Measurements from ENCODE around the gene MGAT4B. TPM values are rescaled to one million over a fixed set of nuclear protein-coding genes. Genes with fewer than 3 reads are reported as not detected.

MGAT4B gene
- total and polyA plus RNA-seq, 2 of the 13 experiments (the other 11 are each of a cell fraction or from before 2014, with no cell fraction given) = 93.5 to 130 TPM

DNA sequence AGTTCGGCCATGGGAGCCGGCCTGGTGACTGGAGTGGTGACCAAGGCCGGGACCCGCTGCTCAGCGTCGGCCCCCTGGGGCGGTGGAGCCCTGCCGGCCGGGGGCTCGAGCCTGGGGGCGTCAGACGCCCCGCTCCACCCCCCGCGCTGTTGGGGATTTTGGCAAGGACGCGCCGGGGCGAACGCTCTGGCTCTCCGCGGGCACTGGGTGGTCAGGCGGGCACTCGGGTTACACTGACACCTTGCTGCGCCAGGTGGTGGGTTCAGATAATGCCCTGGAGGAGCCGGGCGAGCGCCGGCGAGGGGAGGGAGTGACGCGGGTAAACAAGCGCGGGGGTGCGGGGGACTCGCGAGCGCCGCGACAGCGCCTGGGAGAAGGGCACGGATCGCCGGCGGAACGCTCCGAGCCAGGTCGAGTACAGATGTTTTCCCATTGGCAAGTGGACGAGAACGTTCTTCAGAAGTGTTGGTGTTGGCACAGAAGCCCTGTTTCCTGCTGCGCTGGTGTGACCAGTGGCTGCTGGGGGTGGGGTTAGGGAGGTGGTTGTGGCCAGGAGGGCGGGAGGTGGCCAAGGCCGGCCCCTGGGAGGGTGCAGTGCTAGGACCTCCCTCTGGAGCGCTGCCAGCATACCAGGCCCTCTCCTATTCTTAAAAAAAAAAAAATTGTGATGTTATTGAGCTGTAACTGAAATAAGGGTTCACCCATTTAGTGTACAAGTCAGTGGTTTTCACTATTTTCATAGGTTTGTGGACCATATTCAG, 14.8 kb upstream of the MGAT4B start (continued):
- TF ChIP-seq, protein P1, sequence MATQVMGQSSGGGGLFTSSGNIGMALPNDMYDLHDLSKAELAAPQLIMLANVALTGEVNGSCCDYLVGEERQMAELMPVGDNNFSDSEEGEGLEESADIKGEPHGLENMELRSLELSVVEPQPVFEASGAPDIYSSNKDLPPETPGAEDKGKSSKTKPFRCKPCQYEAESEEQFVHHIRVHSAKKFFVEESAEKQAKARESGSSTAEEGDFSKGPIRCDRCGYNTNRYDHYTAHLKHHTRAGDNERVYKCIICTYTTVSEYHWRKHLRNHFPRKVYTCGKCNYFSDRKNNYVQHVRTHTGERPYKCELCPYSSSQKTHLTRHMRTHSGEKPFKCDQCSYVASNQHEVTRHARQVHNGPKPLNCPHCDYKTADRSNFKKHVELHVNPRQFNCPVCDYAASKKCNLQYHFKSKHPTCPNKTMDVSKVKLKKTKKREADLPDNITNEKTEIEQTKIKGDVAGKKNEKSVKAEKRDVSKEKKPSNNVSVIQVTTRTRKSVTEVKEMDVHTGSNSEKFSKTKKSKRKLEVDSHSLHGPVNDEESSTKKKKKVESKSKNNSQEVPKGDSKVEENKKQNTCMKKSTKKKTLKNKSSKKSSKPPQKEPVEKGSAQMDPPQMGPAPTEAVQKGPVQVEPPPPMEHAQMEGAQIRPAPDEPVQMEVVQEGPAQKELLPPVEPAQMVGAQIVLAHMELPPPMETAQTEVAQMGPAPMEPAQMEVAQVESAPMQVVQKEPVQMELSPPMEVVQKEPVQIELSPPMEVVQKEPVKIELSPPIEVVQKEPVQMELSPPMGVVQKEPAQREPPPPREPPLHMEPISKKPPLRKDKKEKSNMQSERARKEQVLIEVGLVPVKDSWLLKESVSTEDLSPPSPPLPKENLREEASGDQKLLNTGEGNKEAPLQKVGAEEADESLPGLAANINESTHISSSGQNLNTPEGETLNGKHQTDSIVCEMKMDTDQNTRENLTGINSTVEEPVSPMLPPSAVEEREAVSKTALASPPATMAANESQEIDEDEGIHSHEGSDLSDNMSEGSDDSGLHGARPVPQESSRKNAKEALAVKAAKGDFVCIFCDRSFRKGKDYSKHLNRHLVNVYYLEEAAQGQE (IDR thresholded peaks at IDR 0.05; ENCODE audit: borderline replicate concordance in 1 of 2, low read depth in 1 of 2, low read length in 2 of 2) = no peak
- TF ChIP-seq HNRNPH1 (optimal IDR thresholded peaks at IDR 0.05; ENCODE audit: low read depth, low read length) (no peak), BRF2 (CRISPR knock-in tag; IDR thresholded peaks at IDR 0.05) (no peak), ARHGAP35 (CRISPR knock-in tag; IDR thresholded peaks at IDR 0.05; ENCODE audit: borderline replicate concordance) (no peak), XRCC5 (optimal IDR thresholded peaks at IDR 0.05; ENCODE audit: low read length) (no peak), ZNF879 (CRISPR knock-in tag; IDR thresholded peaks at IDR 0.05) (no peak), NR1H2 (CRISPR knock-in tag; IDR thresholded peaks at IDR 0.05; ENCODE audit: borderline replicate concordance, low read depth) (no peak), ETV5 (CRISPR knock-in tag; IDR thresholded peaks at IDR 0.05; ENCODE audit: borderline replicate concordance) (no peak), MAFK (conservative IDR thresholded peaks at IDR 0.05 in 1 of 2, IDR thresholded peaks at IDR 0.05 in 1 of 2; ENCODE audit: low read length in 2 of 2) (no peak), EP300 (IDR thresholded peaks at IDR 0.05; ENCODE audit: low read depth in 2 of 2, low read length in 2 of 2) (no peak), EP300 (CRISPR knock-in tag; IDR thresholded peaks at IDR 0.05; ENCODE audit: borderline replicate concordance) (no peak), TGIF2 (CRISPR knock-in tag; IDR thresholded peaks at IDR 0.05) (no peak), ZKSCAN8 (CRISPR knock-in tag; IDR thresholded peaks at IDR 0.05; ENCODE audit: borderline replicate concordance) (no peak)
- TF ChIP-seq, protein P2, sequence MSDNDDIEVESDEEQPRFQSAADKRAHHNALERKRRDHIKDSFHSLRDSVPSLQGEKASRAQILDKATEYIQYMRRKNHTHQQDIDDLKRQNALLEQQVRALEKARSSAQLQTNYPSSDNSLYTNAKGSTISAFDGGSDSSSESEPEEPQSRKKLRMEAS (IDR thresholded peaks at IDR 0.05) = no peak
- TF ChIP-seq, protein P3, sequence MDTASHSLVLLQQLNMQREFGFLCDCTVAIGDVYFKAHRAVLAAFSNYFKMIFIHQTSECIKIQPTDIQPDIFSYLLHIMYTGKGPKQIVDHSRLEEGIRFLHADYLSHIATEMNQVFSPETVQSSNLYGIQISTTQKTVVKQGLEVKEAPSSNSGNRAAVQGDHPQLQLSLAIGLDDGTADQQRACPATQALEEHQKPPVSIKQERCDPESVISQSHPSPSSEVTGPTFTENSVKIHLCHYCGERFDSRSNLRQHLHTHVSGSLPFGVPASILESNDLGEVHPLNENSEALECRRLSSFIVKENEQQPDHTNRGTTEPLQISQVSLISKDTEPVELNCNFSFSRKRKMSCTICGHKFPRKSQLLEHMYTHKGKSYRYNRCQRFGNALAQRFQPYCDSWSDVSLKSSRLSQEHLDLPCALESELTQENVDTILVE (CRISPR knock-in tag; IDR thresholded peaks at IDR 0.05) = no peak

Measured in HepG2 (cell line).